Stimulated activated CD4-positive, alpha-beta T cell treated with anti-CD3 and anti-CD28 coated beads, Interleukin-4, amount 100 ng/mL, for 1 hour (primary cell): ENCODE data around the gene WDR87.
"Not testable (repeated sequence)": the region's sequence is repeated elsewhere in the genome, so short reads cannot be mapped to it uniquely, and the experiment has no call there.

Source experiments
- DNase-seq: peaks from one replicate; pipeline ENCODE4 v3.0.0-alpha.2; 2020

WDR87 gene

DNA sequence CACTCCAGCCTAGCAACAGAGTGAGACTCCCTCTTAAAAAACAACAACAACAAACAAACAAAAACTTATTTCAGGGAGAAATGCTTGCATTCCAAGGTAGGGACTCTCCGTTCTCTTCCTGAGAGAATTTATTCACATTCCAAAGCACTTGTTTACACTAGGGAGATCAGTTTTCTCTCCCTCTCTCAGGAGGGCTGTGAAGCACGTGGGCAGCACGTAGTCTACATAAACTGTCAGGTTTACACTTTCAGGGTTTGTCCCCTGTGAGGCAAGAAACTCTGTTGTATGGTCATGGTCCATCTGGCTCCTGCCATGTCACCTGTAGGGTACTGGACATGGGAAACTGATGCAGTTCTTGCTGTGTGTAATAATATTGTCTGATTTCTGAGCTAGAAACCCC lies 31.6 kb downstream of the WDR87 start:
- DNase-seq, result no peak

DNA sequence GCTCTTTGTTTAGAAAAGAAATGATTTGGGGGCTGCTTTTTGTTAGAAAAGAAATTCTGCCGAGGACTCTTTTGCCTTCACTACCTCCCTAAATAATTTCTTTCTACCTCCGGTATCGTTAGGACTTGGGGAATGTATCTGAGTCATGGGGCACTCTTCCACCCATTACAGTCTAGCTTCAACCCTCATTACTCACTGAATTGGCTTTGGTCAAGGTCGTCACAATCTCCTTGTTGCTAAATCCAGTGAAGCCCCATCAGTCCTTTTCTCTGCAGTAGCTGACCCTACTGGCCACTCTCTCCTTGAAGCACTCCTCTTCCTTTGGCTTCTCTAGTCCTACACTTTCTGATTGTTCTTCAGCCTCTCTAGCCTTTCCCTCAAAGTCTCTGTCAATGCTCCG lies 34.0 kb downstream of the WDR87 start:
- DNase-seq, result no peak

DNA sequence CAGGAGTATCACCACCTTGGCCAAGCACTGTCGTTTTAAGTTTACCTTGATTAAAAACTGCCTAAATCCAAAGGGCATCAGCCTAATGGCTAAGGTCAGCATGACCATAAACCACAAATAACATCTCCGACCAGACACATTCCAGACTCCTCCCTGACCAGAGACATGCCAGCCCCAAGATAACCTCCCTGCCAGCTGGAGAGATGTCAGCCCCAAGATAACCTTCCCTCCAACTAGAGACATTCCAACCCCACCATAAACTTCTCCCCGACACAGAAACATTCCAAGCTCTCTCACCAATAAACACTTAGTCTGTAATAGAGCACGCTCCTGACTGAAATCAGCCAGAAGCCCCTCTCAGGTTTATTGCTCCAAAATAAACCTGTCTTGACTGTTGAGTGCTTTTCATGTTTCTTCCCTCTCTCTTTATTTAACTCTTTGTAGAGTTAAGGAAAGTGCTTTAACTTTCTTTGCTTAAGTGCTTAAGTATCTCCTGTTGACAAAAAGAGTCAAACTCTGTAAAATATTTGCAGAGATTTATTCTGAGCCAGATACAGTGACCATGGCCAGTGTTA lies 36.5 kb downstream of the WDR87 start:
- DNase-seq, result no peak

DNA sequence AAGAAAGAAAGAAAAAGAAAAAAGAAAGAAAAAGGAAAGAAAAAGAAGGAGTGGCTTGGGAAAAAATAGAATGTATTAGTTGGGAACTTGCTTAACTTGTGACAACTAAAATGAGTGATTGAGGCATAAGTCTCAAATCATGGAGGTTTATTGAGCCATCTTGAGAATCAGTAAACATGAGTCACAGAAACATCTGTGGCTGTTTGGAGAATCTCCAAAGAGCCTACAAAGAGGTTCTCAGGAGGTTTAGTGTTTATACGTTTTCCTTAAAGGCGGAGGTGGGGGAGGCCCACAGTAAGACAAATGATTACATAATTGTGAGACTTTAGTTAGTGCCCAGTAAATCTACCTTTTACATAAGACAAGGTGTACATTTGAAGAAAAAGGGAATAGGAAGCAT lies 38.6 kb downstream of the WDR87 start:
- DNase-seq, result no peak

DNA sequence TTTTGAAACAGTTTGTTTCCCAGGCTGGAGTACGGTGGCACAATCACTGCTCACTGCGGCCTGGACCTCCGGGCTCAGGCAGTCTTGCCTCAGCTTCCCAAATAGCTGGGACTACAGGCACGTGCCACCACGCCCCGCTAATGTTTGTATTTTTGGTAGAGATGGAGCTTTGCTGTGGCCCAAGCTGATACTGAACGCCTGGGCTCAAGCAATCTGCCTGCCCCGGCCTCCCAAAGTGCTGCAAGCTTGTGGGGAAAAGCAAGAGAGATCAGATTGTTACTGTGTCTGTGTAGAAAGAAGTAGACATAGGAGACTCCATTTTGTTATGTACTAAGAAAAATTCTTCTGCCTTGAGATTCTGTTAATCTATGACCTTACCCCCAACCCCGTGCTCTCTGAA lies 40.5 kb downstream of the WDR87 start:
- not testable (repeated sequence) for DNase-seq

DNA sequence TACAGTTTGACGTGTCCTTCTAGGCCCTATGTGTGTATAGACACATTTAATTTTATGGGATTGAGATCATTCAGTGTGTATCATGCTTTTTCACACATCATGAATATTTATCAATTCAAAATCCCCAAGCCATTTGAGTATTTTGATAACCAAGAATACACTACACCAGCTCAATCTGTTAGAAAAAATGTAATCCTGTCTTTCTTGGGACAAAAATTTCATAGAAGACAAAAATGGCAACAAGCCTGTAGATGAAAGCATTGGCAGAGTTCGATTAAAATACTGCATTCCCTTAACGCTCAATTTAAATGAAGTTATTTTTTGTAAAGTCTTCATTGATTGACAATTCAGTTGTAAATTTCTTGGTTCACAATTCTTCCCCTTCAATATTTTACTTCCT lies 41.9 kb downstream of the WDR87 start:
- no peak for DNase-seq

DNA sequence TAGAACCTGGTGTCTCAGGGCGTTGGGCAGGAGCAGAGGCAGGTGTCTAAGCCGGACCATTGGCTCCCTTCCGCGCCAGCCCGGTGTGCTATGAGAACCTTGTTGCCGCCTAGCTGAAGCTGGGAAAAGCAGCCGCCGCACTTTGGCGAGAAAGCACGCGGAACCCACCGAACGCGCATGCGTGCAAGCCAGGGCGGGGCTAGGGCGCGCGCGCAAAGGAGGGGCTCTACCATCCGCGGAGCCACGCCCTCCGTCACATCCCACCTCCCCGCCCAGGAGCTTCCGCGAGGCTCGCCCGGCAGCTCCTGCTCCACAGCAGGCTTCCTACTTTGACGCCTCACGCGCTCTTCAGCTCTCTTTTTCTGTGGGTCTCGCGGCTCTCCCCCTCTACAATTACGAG lies 51.3 kb downstream of the WDR87 start:
- peak; percentile 35 for DNase-seq

DNA sequence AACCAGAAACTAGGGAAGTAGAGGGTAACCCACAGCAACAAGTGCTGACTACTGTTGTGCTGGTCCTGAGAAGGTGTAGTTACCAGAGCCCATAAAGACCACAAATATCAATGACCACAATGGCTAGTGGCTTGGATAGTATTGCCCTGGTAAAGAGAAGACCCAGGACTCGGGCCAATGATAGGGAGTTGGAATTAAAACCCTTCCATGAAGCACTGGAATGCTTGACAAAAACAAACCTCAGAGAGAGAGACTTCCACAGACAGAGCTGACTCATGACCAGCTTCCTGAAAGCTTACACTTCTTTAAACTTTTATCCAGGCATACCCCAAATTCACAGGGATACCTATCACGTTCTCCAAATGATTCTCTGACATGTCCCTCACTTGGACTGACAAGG lies 60.5 kb downstream of the WDR87 start:
- DNase-seq, result no peak
